HL-60 (cell line): Measurements from ENCODE around the gene CCDC92.

Experiments
- DNase-seq, 2 experiments: peaks; one replicate each; pipeline ENCODE4 v3.0.0-alpha.2; 2010 to 2020; ENCODE audit warnings: low read depth in 1 of 2, low spot score in 1 of 2
- H3K27ac ChIP-seq: fragments of 250-450 bp; sonication (Bioruptor Pico); replicated peaks from 2 replicates; pipeline ENCODE4 v1.5.1; 2020; ENCODE audit warnings: mild to moderate bottlenecking, moderate library complexity
- H3K27me3 ChIP-seq: fragments of 250-450 bp; sonication (Bioruptor Pico); 2 replicates; pipeline ENCODE4 v1.5.1; 2021; ENCODE audit warnings: mild to moderate bottlenecking, moderate library complexity; ENCODE audit not compliant: insufficient read depth, poor library complexity, severe bottlenecking
- H3K4me3 ChIP-seq: replicated peaks from 2 replicates; pipeline ENCODE4 v1.5.1; 2011; ENCODE audit warnings: mild to moderate bottlenecking, control low read depth, low read length; ENCODE audit not compliant: insufficient read depth
- GABPA ChIP-seq: IDR thresholded peaks from 2 replicates; pipeline ENCODE4 v1.6.1; 2012; ENCODE audit warnings: low read depth
- POLR2AphosphoS5 ChIP-seq: IDR thresholded peaks from 2 replicates; pipeline ENCODE4 v1.6.1; 2012; ENCODE audit warnings: low read depth
- SPI1 ChIP-seq: IDR thresholded peaks from 2 replicates; pipeline ENCODE4 v1.6.1; 2012; ENCODE audit warnings: low read depth, mild to moderate bottlenecking, borderline replicate concordance
- TF ChIP-seq, protein P1 (sequence below): IDR thresholded peaks from 2 replicates; pipeline ENCODE4 v1.6.1; 2012; ENCODE audit warnings: low read depth; ENCODE audit not compliant: insufficient replicate concordance
- TF ChIP-seq, protein P2 (sequence below): IDR thresholded peaks from one replicate; pipeline ENCODE4 v1.5.1; 2011; ENCODE audit warnings: low read length, control low read depth, inconsistent platforms; ENCODE audit not compliant: insufficient read depth

CCDC92 gene

DNA sequence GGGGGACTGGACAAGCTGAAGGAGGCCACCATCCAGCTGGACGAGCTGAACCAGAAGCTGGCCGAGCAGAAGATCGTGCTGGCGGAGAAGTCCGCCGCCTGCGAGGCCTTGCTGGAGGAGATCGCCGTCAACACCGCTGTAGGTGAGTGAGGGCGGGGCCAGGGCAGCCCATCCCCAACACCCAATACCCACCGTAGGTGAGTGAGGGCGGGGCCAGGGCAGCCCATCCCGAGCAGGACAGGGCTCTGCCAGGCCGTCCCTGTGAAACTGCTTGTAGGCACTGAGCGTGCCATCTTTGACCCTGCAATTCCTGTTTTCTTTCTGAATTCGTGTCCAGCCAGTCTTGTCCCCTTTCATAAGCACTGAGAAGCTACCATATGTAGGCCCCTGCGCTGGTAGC lies 74.0 kb downstream of the CCDC92 start:
- no peak for TF ChIP-seq GABPA
- TF ChIP-seq, protein P1, sequence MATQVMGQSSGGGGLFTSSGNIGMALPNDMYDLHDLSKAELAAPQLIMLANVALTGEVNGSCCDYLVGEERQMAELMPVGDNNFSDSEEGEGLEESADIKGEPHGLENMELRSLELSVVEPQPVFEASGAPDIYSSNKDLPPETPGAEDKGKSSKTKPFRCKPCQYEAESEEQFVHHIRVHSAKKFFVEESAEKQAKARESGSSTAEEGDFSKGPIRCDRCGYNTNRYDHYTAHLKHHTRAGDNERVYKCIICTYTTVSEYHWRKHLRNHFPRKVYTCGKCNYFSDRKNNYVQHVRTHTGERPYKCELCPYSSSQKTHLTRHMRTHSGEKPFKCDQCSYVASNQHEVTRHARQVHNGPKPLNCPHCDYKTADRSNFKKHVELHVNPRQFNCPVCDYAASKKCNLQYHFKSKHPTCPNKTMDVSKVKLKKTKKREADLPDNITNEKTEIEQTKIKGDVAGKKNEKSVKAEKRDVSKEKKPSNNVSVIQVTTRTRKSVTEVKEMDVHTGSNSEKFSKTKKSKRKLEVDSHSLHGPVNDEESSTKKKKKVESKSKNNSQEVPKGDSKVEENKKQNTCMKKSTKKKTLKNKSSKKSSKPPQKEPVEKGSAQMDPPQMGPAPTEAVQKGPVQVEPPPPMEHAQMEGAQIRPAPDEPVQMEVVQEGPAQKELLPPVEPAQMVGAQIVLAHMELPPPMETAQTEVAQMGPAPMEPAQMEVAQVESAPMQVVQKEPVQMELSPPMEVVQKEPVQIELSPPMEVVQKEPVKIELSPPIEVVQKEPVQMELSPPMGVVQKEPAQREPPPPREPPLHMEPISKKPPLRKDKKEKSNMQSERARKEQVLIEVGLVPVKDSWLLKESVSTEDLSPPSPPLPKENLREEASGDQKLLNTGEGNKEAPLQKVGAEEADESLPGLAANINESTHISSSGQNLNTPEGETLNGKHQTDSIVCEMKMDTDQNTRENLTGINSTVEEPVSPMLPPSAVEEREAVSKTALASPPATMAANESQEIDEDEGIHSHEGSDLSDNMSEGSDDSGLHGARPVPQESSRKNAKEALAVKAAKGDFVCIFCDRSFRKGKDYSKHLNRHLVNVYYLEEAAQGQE = no peak
- TF ChIP-seq, protein P2, sequence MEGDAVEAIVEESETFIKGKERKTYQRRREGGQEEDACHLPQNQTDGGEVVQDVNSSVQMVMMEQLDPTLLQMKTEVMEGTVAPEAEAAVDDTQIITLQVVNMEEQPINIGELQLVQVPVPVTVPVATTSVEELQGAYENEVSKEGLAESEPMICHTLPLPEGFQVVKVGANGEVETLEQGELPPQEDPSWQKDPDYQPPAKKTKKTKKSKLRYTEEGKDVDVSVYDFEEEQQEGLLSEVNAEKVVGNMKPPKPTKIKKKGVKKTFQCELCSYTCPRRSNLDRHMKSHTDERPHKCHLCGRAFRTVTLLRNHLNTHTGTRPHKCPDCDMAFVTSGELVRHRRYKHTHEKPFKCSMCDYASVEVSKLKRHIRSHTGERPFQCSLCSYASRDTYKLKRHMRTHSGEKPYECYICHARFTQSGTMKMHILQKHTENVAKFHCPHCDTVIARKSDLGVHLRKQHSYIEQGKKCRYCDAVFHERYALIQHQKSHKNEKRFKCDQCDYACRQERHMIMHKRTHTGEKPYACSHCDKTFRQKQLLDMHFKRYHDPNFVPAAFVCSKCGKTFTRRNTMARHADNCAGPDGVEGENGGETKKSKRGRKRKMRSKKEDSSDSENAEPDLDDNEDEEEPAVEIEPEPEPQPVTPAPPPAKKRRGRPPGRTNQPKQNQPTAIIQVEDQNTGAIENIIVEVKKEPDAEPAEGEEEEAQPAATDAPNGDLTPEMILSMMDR = no peak
- TF ChIP-seq SPI1 = no peak
- TF ChIP-seq POLR2AphosphoS5 = no peak
- no peaks in the 10 kb centered on the region for H3K27me3 ChIP-seq
- no peak for DNase-seq
- no peak overlapping the region for H3K4me3 ChIP-seq
- H3K27ac ChIP-seq = no peak overlapping the region

GRCh38 chr12:123897221-123897620 lies 75.4 kb downstream of the CCDC92 start:
- TF ChIP-seq POLR2AphosphoS5 (no peak), SPI1 (no peak), GABPA (no peak)
- TF ChIP-seq, protein P1 = no peak
- TF ChIP-seq, protein P2 = no peak
- no peak overlapping the region for H3K27ac ChIP-seq
- DNase-seq = no peak
- H3K27me3 ChIP-seq = no peaks in the 10 kb centered on the region
- no peak overlapping the region for H3K4me3 ChIP-seq

DNA sequence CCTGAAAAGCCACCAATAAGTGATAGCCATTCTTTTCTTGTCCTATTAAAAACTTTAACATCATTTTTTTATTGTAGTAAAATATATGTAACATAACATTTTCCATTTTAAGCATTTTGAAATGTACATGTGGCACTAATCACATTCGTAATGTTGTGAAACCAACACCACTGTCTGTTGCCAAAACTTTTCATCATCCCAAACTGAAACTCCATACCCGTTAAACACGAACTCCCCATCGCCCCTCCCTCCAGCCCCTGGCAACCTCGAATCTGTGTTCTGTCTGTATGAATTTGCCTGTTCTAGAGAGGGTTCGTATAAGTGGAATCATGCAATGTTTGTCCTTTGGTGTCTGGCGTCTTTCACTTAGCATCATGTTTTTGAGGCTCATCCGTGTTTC lies 75.9 kb downstream of the CCDC92 start:
- no peak overlapping the region for H3K4me3 ChIP-seq
- no peak for DNase-seq
- no peak overlapping the region for H3K27ac ChIP-seq
- H3K27me3 ChIP-seq = no peaks in the 10 kb centered on the region
- TF ChIP-seq, protein P1 = no peak
- TF ChIP-seq, protein P2 = no peak
- TF ChIP-seq SPI1 (no peak), POLR2AphosphoS5 (no peak), GABPA (no peak)
